HepG2 (cell line): Measurements from ENCODE around the gene SEBOX.

Source experiments
- CREB1 ChIP-seq, 2 experiments: fragments of 450-650 bp in 1 of 2; IDR thresholded peaks; 2 replicates each; pipeline ENCODE4 v1.6.1; 2016 to 2017; ENCODE audit warnings: control low read depth in 1 of 2, mild to moderate bottlenecking in 1 of 2, missing compliant biosample characterization in 1 of 2, missing genetic modification characterization in 1 of 2
- ELF3 ChIP-seq: IDR thresholded peaks from 2 replicates; pipeline ENCODE4 v1.6.1; 2016; ENCODE audit warnings: missing genetic modification reagents, missing compliant biosample characterization
- SUZ12 ChIP-seq: fragments of 150-350 bp; IDR thresholded peaks from 2 replicates; pipeline ENCODE4 v1.6.1; 2014; ENCODE audit warnings: low read depth, low read length
- ZNF274 ChIP-seq: sonication (generic); formaldehyde crosslinking; IDR thresholded peaks from 2 replicates; pipeline ENCODE4 v1.5.1; 2020; ENCODE audit warnings: mild to moderate bottlenecking, missing genetic modification reagents
- TF ChIP-seq, protein P1 (sequence below): IDR thresholded peaks from 2 replicates; pipeline ENCODE4 v1.6.1; 2012; ENCODE audit warnings: low read length, improper control_type of control experiment
- TF ChIP-seq, protein P2 (sequence below): sonication (generic); formaldehyde crosslinking; IDR thresholded peaks from 2 replicates; pipeline ENCODE4 v1.5.0; 2020; ENCODE audit warnings: mild to moderate bottlenecking, missing genetic modification reagents, moderate library complexity

DNA sequence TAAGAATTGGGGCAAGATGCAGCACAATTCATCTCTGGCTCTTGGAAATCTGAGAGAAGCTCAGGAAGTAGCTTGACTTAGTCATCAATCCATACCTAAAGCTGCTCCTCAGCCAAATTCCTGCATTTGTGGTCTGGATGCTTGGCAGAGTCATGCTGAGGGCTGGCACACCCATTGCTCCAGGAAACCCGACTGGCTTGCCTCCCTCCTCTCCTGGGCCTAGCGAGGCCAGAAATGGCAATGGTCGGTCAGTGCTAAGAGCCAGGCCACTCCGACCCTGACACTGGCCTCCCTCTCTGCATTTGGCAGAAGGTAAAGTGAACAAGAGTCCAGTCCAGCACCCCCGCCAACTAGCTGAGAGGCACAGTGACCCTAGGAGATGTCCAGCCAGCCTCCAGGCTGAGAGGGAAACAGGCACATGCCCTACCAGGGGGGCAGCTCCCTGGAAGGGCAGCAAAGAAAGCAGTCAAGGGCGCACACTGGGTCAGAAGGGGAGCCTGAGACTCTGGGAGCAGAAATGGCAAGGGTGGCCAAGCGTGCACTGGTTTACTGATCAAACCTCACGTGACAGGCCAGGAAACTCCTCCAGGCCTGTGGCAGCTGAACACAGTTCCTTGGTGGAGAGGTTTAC, 17.6 kb downstream of the SEBOX start:
- TF ChIP-seq SUZ12 (no peak), ZNF274 (no peak), CREB1 (IDR thresholded peaks at IDR 0.05) (no peak), CREB1 (CRISPR knock-in tag; IDR thresholded peaks at IDR 0.05) (no peak), ELF3 (no peak)
- TF ChIP-seq, protein P1, sequence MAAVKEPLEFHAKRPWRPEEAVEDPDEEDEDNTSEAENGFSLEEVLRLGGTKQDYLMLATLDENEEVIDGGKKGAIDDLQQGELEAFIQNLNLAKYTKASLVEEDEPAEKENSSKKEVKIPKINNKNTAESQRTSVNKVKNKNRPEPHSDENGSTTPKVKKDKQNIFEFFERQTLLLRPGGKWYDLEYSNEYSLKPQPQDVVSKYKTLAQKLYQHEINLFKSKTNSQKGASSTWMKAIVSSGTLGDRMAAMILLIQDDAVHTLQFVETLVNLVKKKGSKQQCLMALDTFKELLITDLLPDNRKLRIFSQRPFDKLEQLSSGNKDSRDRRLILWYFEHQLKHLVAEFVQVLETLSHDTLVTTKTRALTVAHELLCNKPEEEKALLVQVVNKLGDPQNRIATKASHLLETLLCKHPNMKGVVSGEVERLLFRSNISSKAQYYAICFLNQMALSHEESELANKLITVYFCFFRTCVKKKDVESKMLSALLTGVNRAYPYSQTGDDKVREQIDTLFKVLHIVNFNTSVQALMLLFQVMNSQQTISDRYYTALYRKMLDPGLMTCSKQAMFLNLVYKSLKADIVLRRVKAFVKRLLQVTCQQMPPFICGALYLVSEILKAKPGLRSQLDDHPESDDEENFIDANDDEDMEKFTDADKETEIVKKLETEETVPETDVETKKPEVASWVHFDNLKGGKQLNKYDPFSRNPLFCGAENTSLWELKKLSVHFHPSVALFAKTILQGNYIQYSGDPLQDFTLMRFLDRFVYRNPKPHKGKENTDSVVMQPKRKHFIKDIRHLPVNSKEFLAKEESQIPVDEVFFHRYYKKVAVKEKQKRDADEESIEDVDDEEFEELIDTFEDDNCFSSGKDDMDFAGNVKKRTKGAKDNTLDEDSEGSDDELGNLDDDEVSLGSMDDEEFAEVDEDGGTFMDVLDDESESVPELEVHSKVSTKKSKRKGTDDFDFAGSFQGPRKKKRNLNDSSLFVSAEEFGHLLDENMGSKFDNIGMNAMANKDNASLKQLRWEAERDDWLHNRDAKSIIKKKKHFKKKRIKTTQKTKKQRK = no peak
- TF ChIP-seq, protein P2, sequence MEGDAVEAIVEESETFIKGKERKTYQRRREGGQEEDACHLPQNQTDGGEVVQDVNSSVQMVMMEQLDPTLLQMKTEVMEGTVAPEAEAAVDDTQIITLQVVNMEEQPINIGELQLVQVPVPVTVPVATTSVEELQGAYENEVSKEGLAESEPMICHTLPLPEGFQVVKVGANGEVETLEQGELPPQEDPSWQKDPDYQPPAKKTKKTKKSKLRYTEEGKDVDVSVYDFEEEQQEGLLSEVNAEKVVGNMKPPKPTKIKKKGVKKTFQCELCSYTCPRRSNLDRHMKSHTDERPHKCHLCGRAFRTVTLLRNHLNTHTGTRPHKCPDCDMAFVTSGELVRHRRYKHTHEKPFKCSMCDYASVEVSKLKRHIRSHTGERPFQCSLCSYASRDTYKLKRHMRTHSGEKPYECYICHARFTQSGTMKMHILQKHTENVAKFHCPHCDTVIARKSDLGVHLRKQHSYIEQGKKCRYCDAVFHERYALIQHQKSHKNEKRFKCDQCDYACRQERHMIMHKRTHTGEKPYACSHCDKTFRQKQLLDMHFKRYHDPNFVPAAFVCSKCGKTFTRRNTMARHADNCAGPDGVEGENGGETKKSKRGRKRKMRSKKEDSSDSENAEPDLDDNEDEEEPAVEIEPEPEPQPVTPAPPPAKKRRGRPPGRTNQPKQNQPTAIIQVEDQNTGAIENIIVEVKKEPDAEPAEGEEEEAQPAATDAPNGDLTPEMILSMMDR (CRISPR knock-in tag) = no peak
